OCI-LY1 (cell line): ENCODE data around the gene CCND2.

Experiments used
- EZH2 ChIP-seq: fragments of 200-600 bp; sonication (generic), shearing (Covaris generic); IDR thresholded peaks from 2 replicates; pipeline ENCODE4 v1.8.0; 2017; ENCODE audit warnings: borderline replicate concordance, mixed run types, mild to moderate bottlenecking, antibody characterized with exemption, low read length, moderate library complexity, mixed read lengths
- TF ChIP-seq, protein P1 (sequence below): fragments of 200-600 bp; sonication (generic), shearing (Covaris generic); IDR thresholded peaks from 2 replicates; pipeline ENCODE4 v1.5.1; 2017; ENCODE audit warnings: mild to moderate bottlenecking, antibody characterized with exemption, low read length, moderate library complexity, mixed read lengths

DNA sequence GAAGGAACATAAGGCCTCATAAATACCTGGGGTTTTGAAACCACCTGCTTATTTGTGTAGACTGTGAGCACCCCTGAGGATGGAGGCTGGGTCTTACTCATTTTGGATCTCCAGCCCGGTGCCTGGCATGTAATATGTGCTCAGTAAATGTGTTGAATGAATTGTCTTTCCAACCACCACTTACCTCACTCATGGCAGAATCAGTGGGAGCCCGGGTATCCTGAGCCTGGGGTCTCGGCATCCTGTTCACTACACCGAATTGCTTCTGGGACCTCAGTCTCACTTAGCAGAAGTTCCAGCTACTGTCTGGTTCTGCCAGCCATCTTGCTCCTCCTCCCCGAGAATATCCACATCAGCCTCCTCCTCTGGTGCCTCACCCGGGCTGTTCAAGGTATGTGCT, 43.0 kb upstream of the CCND2 start:
- no peak for TF ChIP-seq EZH2
- TF ChIP-seq, protein P1, sequence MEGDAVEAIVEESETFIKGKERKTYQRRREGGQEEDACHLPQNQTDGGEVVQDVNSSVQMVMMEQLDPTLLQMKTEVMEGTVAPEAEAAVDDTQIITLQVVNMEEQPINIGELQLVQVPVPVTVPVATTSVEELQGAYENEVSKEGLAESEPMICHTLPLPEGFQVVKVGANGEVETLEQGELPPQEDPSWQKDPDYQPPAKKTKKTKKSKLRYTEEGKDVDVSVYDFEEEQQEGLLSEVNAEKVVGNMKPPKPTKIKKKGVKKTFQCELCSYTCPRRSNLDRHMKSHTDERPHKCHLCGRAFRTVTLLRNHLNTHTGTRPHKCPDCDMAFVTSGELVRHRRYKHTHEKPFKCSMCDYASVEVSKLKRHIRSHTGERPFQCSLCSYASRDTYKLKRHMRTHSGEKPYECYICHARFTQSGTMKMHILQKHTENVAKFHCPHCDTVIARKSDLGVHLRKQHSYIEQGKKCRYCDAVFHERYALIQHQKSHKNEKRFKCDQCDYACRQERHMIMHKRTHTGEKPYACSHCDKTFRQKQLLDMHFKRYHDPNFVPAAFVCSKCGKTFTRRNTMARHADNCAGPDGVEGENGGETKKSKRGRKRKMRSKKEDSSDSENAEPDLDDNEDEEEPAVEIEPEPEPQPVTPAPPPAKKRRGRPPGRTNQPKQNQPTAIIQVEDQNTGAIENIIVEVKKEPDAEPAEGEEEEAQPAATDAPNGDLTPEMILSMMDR, result no peak
